Measurements from ENCODE around the gene RBBP7. TPM values are rescaled to one million over a fixed set of nuclear protein-coding genes. Genes with fewer than 3 reads are reported as not detected.

The RBBP7 gene
- total RNA-seq, 1 donor from 2014 or later: 112 TPM

GRCh38 chrX:16874458-16875095 is 4.4 kb upstream of the RBBP7 start:
- H3K36me3 Mint-ChIP-seq (ENCODE audit: low read depth, unreplicated experiment): no peaks in the 10 kb centered on the region
- H3K9me3 Mint-ChIP-seq (ENCODE audit: unreplicated experiment): no peaks in the 10 kb centered on the region
- H3K27me3 Mint-ChIP-seq (ENCODE audit: unreplicated experiment): peaks cover 4% of the 10 kb centered on the region

DNA sequence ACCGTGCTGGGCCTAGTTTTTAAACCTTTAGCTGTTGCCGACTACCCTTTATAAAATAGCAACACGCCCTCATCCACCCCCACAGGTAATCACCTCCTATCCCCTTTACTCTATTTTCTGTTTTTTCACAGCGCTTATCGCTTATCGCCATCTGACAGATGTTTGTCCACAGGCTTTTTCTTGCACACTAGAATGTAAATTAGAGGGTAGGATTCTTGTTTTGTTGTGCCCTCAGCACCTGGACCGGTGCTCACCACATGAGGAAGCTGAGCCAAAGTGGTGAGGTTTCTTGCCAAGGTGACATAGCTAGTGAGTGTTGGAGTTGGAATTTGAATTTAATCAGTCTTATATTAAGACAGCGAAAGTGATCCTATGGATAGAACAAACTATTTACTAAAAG is 2.9 kb upstream of the RBBP7 start:
- no peak for DNase-seq (ENCODE audit: low spot score)
- H3K4me1 Mint-ChIP-seq (ENCODE audit: unreplicated experiment): peaks cover 13% of the 10 kb centered on the region
- no peak for TF ChIP-seq CTCF (IDR thresholded peaks at IDR 0.05; ENCODE audit: unreplicated experiment)
- H3K36me3 Mint-ChIP-seq (ENCODE audit: low read depth, unreplicated experiment): no peaks in the 10 kb centered on the region
- no peak overlapping the region for H3K4me3 Mint-ChIP-seq (ENCODE audit: unreplicated experiment)
- peaks cover 7% of the 10 kb centered on the region for H3K27me3 Mint-ChIP-seq (ENCODE audit: unreplicated experiment)
- H3K9me3 Mint-ChIP-seq (ENCODE audit: unreplicated experiment): no peaks in the 10 kb centered on the region
- H3K27ac Mint-ChIP-seq (ENCODE audit: unreplicated experiment): no peak overlapping the region

More at GRCh38 chrX:16874458-16875095, 4.4 kb upstream of the RBBP7 start:
- Mint-ChIP-seq H3K4me1 (ENCODE audit: unreplicated experiment) (peaks cover 4% of the 10 kb centered on the region), H3K4me3 (ENCODE audit: unreplicated experiment) (no peak overlapping the region), H3K27ac (ENCODE audit: unreplicated experiment) (no peak overlapping the region)
- no peak for TF ChIP-seq CTCF (IDR thresholded peaks at IDR 0.05; ENCODE audit: unreplicated experiment)
- DNase-seq (ENCODE audit: low spot score): no peak

- Mint-ChIP-seq H3K9me3 (ENCODE audit: unreplicated experiment) (no peaks in the 10 kb centered on the region), H3K4me1 (ENCODE audit: unreplicated experiment) (peaks cover 19% of the 10 kb centered on the region), H3K27me3 (ENCODE audit: unreplicated experiment) (peaks cover 7% of the 10 kb centered on the region), H3K4me3 (ENCODE audit: unreplicated experiment) (peak overlapping the region; percentile 83), H3K27ac (ENCODE audit: unreplicated experiment) (no peak overlapping the region), H3K36me3 (ENCODE audit: low read depth, unreplicated experiment) (no peaks in the 10 kb centered on the region)
- TF ChIP-seq CTCF (IDR thresholded peaks at IDR 0.05; ENCODE audit: unreplicated experiment): no peak
- DNase-seq (ENCODE audit: low spot score): peak; percentile 9
Measured at GRCh38 chrX:16870862-16871815, 977 bp upstream of the RBBP7 start.

- peak overlapping the region; percentile 92 for H3K27ac Mint-ChIP-seq (ENCODE audit: unreplicated experiment)
- peak; percentile 47 for DNase-seq (ENCODE audit: low spot score)
- H3K27me3 Mint-ChIP-seq (ENCODE audit: unreplicated experiment): peaks cover 7% of the 10 kb centered on the region
- H3K9me3 Mint-ChIP-seq (ENCODE audit: unreplicated experiment): no peaks in the 10 kb centered on the region
- peaks cover 25% of the 10 kb centered on the region for H3K4me1 Mint-ChIP-seq (ENCODE audit: unreplicated experiment)
- no peak for TF ChIP-seq CTCF (IDR thresholded peaks at IDR 0.05; ENCODE audit: unreplicated experiment)
- H3K36me3 Mint-ChIP-seq (ENCODE audit: low read depth, unreplicated experiment): no peaks in the 10 kb centered on the region
- H3K4me3 Mint-ChIP-seq (ENCODE audit: unreplicated experiment): peak overlapping the region; percentile 96
Measured at GRCh38 chrX:16869393-16870094, 618 bp downstream of the RBBP7 start.

Measured in endothelial cell (in vitro differentiated cells).